GM21423 (cell line): ENCODE results near the gene LRP1B.

Experiments
- ATAC-seq: cut with Tn5 transposase; IDR thresholded peaks from one replicate; pipeline ENCODE4 v1.9.1; 2021; ENCODE audit warnings: mild to moderate bottlenecking, moderate library complexity; ENCODE audit not compliant: unreplicated experiment

The LRP1B gene

GRCh38 chr2:141068053-141068682 is 1062.6 kb downstream of the LRP1B start:
- ATAC-seq = no peak

GRCh38 chr2:141065042-141065441 is 1065.8 kb downstream of the LRP1B start:
- no peak for ATAC-seq

DNA sequence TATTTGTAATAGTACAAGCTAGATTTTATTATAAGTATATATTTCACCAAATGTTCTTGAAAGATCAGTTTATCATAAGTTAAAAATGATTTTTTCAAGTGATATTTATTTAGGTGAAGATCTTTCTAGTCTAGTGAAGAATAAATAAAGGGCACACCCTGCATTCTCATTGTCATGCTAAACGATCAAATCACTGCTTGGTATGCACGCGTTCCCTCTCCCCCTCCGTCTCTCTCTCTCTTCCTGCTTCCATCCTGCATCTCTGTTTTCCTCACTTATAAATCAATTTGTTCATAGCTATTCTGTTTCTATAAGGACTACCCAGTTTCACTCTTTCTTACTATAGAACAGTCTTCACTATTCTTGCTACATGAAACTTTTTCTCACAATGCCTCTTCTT is 1067.4 kb downstream of the LRP1B start:
- no peak for ATAC-seq

DNA sequence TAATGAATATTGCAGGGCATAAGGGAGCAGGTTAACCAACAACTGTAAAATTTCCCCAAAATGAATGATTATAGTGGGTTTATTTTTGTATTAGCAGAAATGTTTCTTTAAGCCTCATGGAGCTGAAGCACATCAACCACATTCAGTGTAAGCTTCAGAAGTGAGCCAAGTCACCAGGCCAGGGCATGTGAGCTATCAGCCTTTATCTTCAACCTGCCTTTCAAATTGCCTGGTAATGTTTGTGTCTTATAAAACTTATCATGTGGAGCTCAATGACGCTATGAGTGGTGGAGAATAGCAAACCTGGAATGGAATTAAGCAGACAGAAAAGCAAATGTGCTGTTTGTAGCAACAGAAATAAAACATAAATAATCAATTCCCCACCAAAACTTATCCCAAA is 1068.4 kb downstream of the LRP1B start:
- no peak for ATAC-seq

- no peak for ATAC-seq
Observed at GRCh38 chr2:141062031-141062430, 1068.8 kb downstream of the LRP1B start.

GRCh38 chr2:141058556-141058955 is 1072.3 kb downstream of the LRP1B start:
- no peak for ATAC-seq

DNA sequence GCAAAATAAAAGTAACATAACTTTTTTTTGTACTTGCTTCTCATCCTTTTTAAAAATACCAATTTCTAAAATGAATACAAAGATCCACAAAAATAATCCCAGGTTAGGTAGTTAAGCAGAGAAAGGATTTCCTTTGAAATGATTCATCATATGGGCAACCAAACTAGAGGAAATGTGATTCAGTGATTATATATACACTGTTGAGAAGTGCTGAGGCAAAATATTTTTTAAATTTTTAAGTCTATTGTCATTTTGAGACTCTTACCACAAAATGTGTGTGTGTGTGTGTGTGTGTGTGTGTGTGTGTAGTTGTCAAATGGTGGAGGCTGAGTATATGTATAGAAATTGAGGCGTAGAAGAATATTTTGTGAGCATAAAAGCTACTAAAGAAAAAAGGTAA is 1075.3 kb downstream of the LRP1B start:
- ATAC-seq = no peak

GRCh38 chr2:141048951-141049350 is 1081.9 kb downstream of the LRP1B start:
- no peak for ATAC-seq

- no peak for ATAC-seq
Observed at GRCh38 chr2:141041281-141041680, 1089.5 kb downstream of the LRP1B start.

GRCh38 chr2:141038341-141038740 is 1092.5 kb downstream of the LRP1B start:
- ATAC-seq = no peak

DNA sequence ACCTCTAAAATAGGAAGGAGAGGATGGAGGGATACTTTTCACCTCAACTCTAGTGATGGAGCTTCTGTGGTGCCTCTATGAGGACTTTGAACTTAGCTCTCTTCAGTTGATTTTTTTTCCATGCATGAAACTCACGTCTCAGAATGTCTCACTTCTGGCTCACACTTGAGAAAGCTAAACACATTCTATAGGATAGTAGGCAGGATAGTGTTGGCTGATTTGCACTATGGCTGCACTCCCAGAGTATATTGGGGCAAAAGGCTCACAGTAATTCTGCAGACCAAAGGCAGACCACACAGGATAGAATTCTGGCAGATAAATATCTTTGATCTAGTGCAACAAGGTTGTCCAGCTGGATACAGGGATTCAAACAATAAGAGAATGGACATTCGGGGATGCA is 1093.5 kb downstream of the LRP1B start:
- no peak for ATAC-seq

DNA sequence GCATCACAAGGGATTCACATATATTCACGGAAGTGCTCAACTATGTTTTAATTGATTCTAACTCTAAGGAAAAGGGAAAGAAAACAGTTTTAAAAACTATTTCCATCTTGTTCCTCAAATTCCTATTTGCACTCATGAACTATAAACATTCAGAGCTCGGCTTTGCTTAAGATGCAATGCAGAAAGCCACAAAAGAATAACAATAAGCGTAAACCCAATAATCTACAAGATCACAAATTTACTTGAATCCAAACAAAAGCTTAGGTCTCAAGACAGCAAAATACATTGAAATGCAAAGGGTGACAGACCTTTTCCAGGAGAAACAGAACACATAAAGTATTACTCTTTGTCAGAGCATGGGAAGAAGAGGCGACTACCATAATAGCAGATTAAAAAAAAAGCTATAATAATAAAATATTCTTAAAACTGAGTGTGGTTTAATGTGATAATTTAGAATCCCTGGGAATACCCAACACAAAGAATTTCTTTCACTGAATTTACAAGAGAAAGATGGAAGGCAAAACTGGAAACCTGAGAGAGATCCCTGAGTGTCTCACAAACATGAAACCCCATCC is 1094.9 kb downstream of the LRP1B start:
- ATAC-seq = no peak

DNA sequence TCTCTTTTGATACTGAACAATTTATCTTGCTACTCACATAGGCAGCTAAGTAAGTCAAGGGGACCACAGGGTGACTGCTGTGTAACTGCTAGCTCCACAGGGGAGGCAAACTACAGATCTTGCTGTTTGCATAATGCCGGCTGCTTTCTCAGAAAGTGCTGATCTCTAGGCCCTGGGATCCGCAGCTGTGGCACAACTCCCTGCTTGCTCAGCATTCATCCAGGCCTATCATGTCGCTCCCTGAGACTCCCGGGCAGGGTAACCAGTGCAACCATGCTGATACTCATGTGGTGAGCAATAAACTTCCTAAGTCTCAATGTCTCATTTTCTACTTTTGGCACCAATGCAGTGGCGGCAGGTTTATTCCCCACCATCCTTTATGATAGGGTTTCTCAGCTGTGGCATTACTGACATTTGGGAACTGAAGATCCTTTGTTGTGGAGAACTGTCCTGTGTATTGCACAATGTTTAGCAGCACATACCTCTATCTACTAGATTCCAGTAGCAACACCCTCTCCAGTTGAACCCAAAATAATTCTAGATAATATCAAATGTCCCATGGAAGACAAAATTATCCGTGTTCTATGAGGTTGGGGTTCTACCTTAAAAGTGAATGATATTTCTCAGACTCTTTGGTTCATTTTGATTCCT is 1101.3 kb downstream of the LRP1B start:
- no peak for ATAC-seq

DNA sequence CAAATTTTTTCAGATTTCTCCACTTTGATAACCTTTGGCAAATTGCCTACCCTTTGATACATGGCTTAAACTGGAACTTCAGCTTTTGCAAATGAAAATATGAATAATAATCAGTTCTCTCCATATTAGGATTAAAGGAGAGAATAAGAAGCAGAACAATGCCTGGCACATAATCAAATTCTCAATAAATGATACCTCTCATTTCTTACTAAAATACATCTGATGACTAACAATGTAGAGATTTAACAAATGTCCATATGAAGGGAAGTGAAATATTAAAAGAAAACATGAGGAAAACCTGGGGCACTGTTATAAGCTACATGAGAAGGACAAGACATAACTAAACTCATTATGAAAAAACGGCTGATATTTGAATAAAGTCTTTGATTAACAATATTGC is 1103.6 kb downstream of the LRP1B start:
- ATAC-seq = no peak

DNA sequence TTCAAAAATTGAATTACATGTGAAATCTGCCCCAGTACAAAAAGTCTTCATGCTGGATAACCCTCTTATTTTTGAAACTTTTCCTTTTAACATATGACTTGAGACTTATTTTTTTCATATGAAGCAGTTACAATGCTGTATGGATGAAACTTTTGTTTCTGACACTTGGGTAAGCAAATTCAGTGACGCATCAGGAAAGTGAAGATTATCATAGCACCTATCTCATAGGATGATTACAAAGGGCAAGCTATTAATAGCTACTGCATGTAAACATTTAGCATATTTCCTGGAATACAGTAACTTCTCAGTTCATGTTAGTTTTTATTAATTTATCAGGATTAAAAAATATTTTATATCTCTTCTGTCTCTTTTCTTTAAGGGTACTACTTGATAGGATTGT is 1109.2 kb downstream of the LRP1B start:
- ATAC-seq = no peak

DNA sequence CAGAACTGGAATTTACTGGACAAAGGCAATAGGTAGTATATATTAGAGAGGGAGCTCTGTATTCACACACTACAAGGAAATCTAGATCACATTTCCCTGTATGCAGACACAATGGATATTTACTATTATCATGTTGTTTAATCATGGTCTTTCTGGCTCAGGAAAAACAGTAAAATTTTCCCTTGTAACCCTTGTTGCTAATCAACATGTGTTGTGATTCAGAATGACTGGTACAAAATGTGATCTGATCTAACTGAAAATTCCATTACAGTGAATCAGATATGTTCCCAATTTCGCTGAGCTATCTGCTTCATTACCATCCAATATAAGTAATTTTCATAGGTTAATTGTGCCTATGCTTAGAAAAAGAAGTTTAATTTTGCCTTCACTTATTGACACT is 1109.7 kb downstream of the LRP1B start:
- ATAC-seq = no peak

GRCh38 chr2:141020346-141020745 is 1110.5 kb downstream of the LRP1B start:
- ATAC-seq = no peak

DNA sequence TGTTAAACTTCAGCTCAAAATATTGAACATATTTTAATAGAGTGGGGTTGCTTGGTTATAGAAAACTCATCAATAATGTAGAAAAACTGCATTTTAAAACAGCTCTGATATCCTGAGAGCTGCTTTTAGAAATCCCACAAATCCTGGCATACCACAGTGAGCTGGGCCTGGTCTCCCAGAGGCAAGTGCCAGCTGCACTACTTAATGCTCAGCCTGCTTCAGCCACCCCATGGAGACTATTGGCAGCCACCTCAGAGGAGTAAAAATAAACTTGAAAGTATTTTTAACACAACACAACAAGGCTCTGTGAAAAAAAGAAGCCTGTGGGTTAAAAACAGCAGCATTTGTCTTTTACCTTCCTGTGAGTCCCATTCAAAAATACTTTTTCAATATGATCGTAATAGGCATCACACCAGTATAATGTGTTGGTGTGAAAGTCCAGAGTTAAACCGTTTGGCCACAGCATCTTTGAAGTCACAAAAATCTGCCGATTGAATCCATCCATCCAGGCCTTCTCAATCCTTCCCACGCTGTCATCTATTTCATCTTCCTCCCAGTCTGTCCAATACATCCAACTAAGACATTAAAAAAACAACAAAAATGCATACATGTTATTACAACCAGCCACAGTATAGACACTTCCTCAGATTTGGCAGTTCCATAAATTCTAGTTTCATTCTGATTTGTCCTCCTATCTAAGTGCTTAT is 1115.3 kb downstream of the LRP1B start:
- no peak for ATAC-seq

DNA sequence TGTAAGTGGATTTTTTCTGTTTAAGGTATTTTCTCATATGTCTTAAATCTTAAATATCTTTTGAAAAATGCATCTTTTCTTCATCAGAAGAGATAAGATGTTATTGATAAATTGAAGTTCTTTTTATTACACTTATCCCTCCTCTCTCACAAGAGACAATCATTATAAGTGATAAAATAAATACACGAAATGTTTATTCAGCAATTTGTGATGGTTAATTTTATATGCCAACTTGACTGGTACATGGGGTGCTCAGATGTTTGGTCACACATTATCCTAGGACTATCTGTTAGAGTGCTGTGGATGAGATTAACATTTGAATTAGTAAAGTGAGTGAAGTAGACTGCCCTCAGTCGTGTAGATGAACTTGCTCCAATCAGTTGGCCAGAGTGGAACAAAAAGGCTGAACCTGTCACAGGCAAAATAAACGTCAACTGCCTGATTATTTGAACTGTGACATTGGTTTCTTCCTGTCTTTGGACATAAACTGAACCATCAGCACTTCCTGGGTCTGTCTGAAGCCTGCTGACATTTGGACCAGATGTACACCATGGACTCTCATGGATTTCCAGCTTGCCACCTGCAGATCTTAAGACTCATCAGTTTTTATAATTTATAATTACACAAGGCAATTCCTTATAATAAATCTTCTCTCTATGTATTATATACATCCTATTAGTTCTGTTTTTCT is 1126.7 kb downstream of the LRP1B start:
- ATAC-seq = no peak

GRCh38 chr2:141001750-141002149 is 1129.1 kb downstream of the LRP1B start:
- no peak for ATAC-seq

DNA sequence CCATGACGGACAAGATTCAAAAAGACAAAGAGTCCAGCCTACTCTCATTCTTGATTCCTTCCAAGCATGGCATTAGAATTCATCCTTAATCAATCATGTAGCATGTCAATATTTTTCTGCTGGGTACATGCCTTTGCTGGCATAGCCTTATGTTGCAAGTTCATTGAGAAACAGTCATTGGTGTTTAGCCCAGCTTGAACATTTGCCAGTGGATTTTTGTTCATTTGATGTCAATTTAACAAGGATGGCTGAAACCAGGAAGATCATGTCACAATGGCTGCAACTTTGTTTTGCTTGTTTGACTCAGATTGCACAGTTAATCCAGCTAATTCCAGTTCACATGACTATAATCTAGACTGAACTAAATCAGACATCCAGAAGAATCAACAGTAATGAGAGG is 1132.2 kb downstream of the LRP1B start:
- ATAC-seq = no peak
